SK-N-SH (cell line): ENCODE data around the gene PLA2G3. TPM values are rescaled to one million over a fixed set of nuclear protein-coding genes. Genes with fewer than 3 reads are reported as not detected.

Experiments
- CTCF ChIA-PET: fragments of 300-600, 350-600 bp; formaldehyde crosslinking; extraction: SDS; loops from one replicate; lab custom pipeline; 2021; lab: Yijun Ruan, JAX
- POLR2A ChIA-PET: fragments of 350-600 bp; sonication (Branson Sonifier 250); formaldehyde crosslinking; extraction: SDS; loops from one replicate; lab custom pipeline; 2020; ENCODE audit warnings: antibody characterized with exemption, inconsistent platforms; lab: Yijun Ruan, JAX
- DNase-seq: peaks from one replicate; pipeline ENCODE4 v3.0.0; 2012
- H2AFZ ChIP-seq: fragments of 200-600 bp; sonication (generic); 2 replicates; pipeline ENCODE4 v1.8.1; 2016; ENCODE audit warnings: antibody characterized with exemption, mild to moderate bottlenecking, low read depth
- H3F3A ChIP-seq: fragments of 200-600 bp; sonication (generic); replicated peaks from 2 replicates; pipeline ENCODE3; 2016; ENCODE audit warnings: antibody characterized with exemption, mild to moderate bottlenecking; ENCODE audit not compliant: insufficient read depth
- H3K27ac ChIP-seq, 2 experiments: fragments of 200-500 bp in 1 of 2; fragments of 200-600 bp in 1 of 2; sonication (Bioruptor generic) in 1 of 2; sonication (generic), shearing (Covaris generic) in 1 of 2; 2 replicates each; pipeline versions ENCODE4 v1.5.1 to v1.6.1; 2014 to 2016; ENCODE audit warnings: low read depth in 2 of 2, inconsistent platforms in 1 of 2, low read length in 1 of 2, mild to moderate bottlenecking in 1 of 2, mixed read lengths in 1 of 2
- H3K27me3 ChIP-seq: fragments of 200-600 bp; sonication (generic), shearing (Covaris generic); 2 replicates; pipeline ENCODE4 v1.6.1; 2016; ENCODE audit warnings: mixed run types; ENCODE audit not compliant: insufficient read depth
- H3K36me3 ChIP-seq, 2 experiments: fragments of 200-500 bp in 1 of 2; fragments of 200-600 bp in 1 of 2; sonication (Bioruptor generic) in 1 of 2; sonication (generic) in 1 of 2; replicated peaks in 1 of 2; 2 replicates each; pipeline versions ENCODE3 to v1.5.1; 2014 to 2016; ENCODE audit warnings: low read length in 1 of 2, mild to moderate bottlenecking in 1 of 2; ENCODE audit not compliant: insufficient read depth in 2 of 2, control insufficient read depth in 1 of 2
- H3K4me1 ChIP-seq, 2 experiments: fragments of 200-500 bp in 1 of 2; fragments of 200-600 bp in 1 of 2; sonication (Bioruptor generic) in 1 of 2; sonication (generic), shearing (Covaris generic) in 1 of 2; 2 replicates each; pipeline versions ENCODE4 v1.5.1 to v1.6.1; 2014 to 2016; ENCODE audit warnings: low read depth in 1 of 2, low read length in 1 of 2, mixed run types in 1 of 2; ENCODE audit not compliant: insufficient read depth in 2 of 2, control insufficient read depth in 1 of 2
- H3K4me2 ChIP-seq: fragments of 200-600 bp; sonication (generic), shearing (Covaris generic); 2 replicates; pipeline ENCODE4 v1.6.1; 2017; ENCODE audit warnings: mixed run types
- H3K4me3 ChIP-seq, 2 experiments: fragments of 200-500 bp in 1 of 2; fragments of 200-600 bp in 1 of 2; sonication (Bioruptor generic) in 1 of 2; sonication (generic), shearing (Covaris generic) in 1 of 2; 2 replicates each; pipeline versions ENCODE4 v1.5.1 to v1.8.1; 2014 to 2016; ENCODE audit warnings: low read depth in 2 of 2, inconsistent platforms in 1 of 2, low read length in 1 of 2, mild to moderate bottlenecking in 1 of 2, mixed read lengths in 1 of 2, moderate library complexity in 1 of 2
- H3K79me2 ChIP-seq: fragments of 200-600 bp; sonication (generic); 2 replicates; pipeline ENCODE4 v1.8.1; 2017; ENCODE audit warnings: mild to moderate bottlenecking; ENCODE audit not compliant: insufficient read depth
- H3K9ac ChIP-seq: fragments of 200-600 bp; sonication (generic); 2 replicates; pipeline ENCODE4 v1.6.1; 2017; ENCODE audit warnings: mixed run types
- H3K9me2 ChIP-seq: fragments of 200-600 bp; sonication (generic); 2 replicates; pipeline ENCODE4 v1.6.1; 2017; ENCODE audit warnings: mixed run types
- H3K9me3 ChIP-seq: fragments of 200-600 bp; sonication (generic); 2 replicates; pipeline ENCODE4 v1.6.1; 2017; ENCODE audit warnings: mixed run types, mild to moderate bottlenecking, moderate library complexity
- H4K20me1 ChIP-seq: fragments of 200-600 bp; sonication (generic); 2 replicates; pipeline ENCODE4 v1.6.1; 2017; ENCODE audit warnings: mild to moderate bottlenecking, mixed run types; ENCODE audit not compliant: insufficient read depth
- IRF3 ChIP-seq: fragments of 150-350 bp; IDR thresholded peaks from 2 replicates; pipeline ENCODE4 v1.6.1; 2016; ENCODE audit warnings: mild to moderate bottlenecking, low read depth, low read length
- JUND ChIP-seq: IDR thresholded peaks from 2 replicates; pipeline ENCODE4 v1.4.0; 2012
- MAX ChIP-seq: IDR thresholded peaks from 2 replicates; pipeline ENCODE4 v1.4.0; 2012; ENCODE audit warnings: low read depth
- MEF2A ChIP-seq: IDR thresholded peaks from 2 replicates; pipeline ENCODE4 v1.4.0; 2012; ENCODE audit warnings: low read depth, borderline replicate concordance
- RCOR1 ChIP-seq: fragments of 150-350 bp; IDR thresholded peaks from 2 replicates; pipeline ENCODE4 v1.6.1; 2017; ENCODE audit warnings: antibody characterized with exemption, low read length
- RXRA ChIP-seq: IDR thresholded peaks from 2 replicates; pipeline ENCODE4 v1.4.0; 2012; ENCODE audit warnings: low read depth, mild to moderate bottlenecking, borderline replicate concordance
- SMC3 ChIP-seq: IDR thresholded peaks from 2 replicates; pipeline ENCODE4 v1.6.1; 2012; ENCODE audit warnings: low read depth, low read length, improper control_type of control experiment
- TEAD4 ChIP-seq: IDR thresholded peaks from 2 replicates; pipeline ENCODE4 v1.4.0; 2012; ENCODE audit warnings: mild to moderate bottlenecking, borderline replicate concordance; ENCODE audit not compliant: insufficient read depth
- WGBS: methylation state at CpG from one replicate; pipeline ENCODE4 v1.1.6; 2017; ENCODE audit warnings: low lambda C conversion rate; 5-methylcytosine and 5-hydroxymethylcytosine counted together
- polyA plus RNA-seq, 3 experiments: library from polyadenylated mRNA; depleted of rRNA; stranded (reverse); fragments of >200 nt; gene quantifications; 2 replicates each; pipeline ENCODE4 v1.2.3, GENCODE V29; 2012

PLA2G3 gene
- polyA plus RNA-seq, 1 of the 3 experiments (the other 2 are of a cell fraction), result not detected

GRCh38 chr22:31105282-31105929 lies 34.9 kb downstream of the PLA2G3 start:
- TF ChIP-seq JUND (no peak), IRF3 (no peak)
- TF ChIP-seq, all 33 proteins: peak for 0
- Histone ChIP-seq H3K27ac (no peak overlapping the region), H3K36me3 (peaks cover 0 to 10% of the 10 kb centered on the region in 2 experiments), H3K4me1 (peaks cover 0 to 13% of the 10 kb centered on the region in 2 experiments; a peak in 1 of 4 replicates), H3K79me2 (peaks cover 13% of the 10 kb centered on the region; the same call in 1 of the 2 replicates), H3K9ac (no peak overlapping the region), H4K20me1 (no peaks in the 10 kb centered on the region), H3F3A (peaks cover 23% of the 10 kb centered on the region), H3K4me3 (0 out of 4 replicates have a peak overlapping the region, but pooled peaks of 1 of the 2 experiments have one; percentile 94), H3K9me3 (no peaks in the 10 kb centered on the region), H3K9me2 (no peaks in the 10 kb centered on the region), H2AFZ (no peak overlapping the region), H3K27me3 (no peaks in the 10 kb centered on the region), H3K4me2 (peak overlapping the region; percentile 93; the same call in 1 of the 2 replicates)
- CTCF ChIA-PET, result interaction anchor here (0.9 to 7.4 kb wide), 3 partner anchors 10 to 43 kb away, joined by 3 to 85 read pairs (median 4); no protein-coding TSS in a partner anchor
- 94% methylated on average over 10 of the region's 11 CpGs for WGBS
- DNase-seq, result no peak
- POLR2A ChIA-PET, result interaction anchor here (1.0 kb wide), 1 partner anchor 13 kb away, joined by 3 read pairs; no protein-coding TSS in a partner anchor

GRCh38 chr22:31104869-31105268 lies 35.4 kb downstream of the PLA2G3 start:
- Histone ChIP-seq H3K9ac (no peak overlapping the region), H3K9me3 (no peaks in the 10 kb centered on the region), H3K4me3 (no peak overlapping the region), H2AFZ (no peak overlapping the region), H3K36me3 (peaks cover 0 to 10% of the 10 kb centered on the region in 2 experiments), H3K79me2 (peaks cover 13% of the 10 kb centered on the region; the same call in 1 of the 2 replicates), H3K9me2 (no peaks in the 10 kb centered on the region), H3K4me1 (peaks cover 0 to 13% of the 10 kb centered on the region in 2 experiments; a peak in 1 of 4 replicates), H3K27ac (no peak overlapping the region), H4K20me1 (no peaks in the 10 kb centered on the region), H3F3A (peaks cover 23% of the 10 kb centered on the region), H3K4me2 (no peak overlapping the region), H3K27me3 (no peaks in the 10 kb centered on the region)
- CTCF ChIA-PET, result interaction anchor here (0.9 to 7.4 kb wide), 7 partner anchors 9 to 44 kb away, joined by 3 to 85 read pairs (median 4); no protein-coding TSS in a partner anchor
- no peak for DNase-seq
- TF ChIP-seq MAX (no peak), RCOR1 (no peak), SMC3 (no peak), MEF2A (no peak), RXRA (no peak), TEAD4 (no peak)
- POLR2A ChIA-PET, result interaction anchor here (1.0 kb wide), 1 partner anchor 12 kb away, joined by 3 read pairs; no protein-coding TSS in a partner anchor
- WGBS, result over 99% methylated on average over 28 of the region's 35 CpGs
